GM18519 (cell line): ENCODE measurements around the gene ATPAF1.
A peak's percentile ranks its signal among the peaks of the same experiment; 100 is the strongest.

Source experiments
- ATAC-seq: cut with Tn5 transposase; IDR thresholded peaks from one replicate; pipeline ENCODE4 v1.9.1; 2021; ENCODE audit warnings: mild to moderate bottlenecking, moderate library complexity; ENCODE audit not compliant: unreplicated experiment, low FRiP score

Gene ATPAF1

GRCh38 chr1:46617108-46617800 lies 50.9 kb downstream of the ATPAF1 start:
- ATAC-seq, result no peak

- ATAC-seq, result no peak
Observed at GRCh38 chr1:46616277-46617107, 51.7 kb downstream of the ATPAF1 start, which contains the start of gene MOB3C. TSS of gene MOB3C (minus strand) at chr1:46616811. CDS start at chr1:46613321, 3,490 bp downstream.

GRCh38 chr1:46615735-46616134 lies 52.4 kb downstream of the ATPAF1 start:
- no peak for ATAC-seq

- ATAC-seq, result no peak
Observed at GRCh38 chr1:46615088-46615487, 53.1 kb downstream of the ATPAF1 start.

GRCh38 chr1:46614604-46614984 lies 53.6 kb downstream of the ATPAF1 start:
- no peak for ATAC-seq

- no peak for ATAC-seq
Observed at GRCh38 chr1:46613661-46614603, 54.2 kb downstream of the ATPAF1 start.

- ATAC-seq, result no peak
Observed at GRCh38 chr1:46612937-46613660, 55.1 kb downstream of the ATPAF1 start.

- ATAC-seq, result no peak
Observed at GRCh38 chr1:46611691-46612221, 56.4 kb downstream of the ATPAF1 start.

- ATAC-seq, result no peak
Observed at GRCh38 chr1:46607345-46608130, 60.6 kb downstream of the ATPAF1 start.

GRCh38 chr1:46606255-46606965 lies 61.8 kb downstream of the ATPAF1 start:
- no peak for ATAC-seq

GRCh38 chr1:46605232-46605631 lies 62.9 kb downstream of the ATPAF1 start:
- ATAC-seq, result no peak

GRCh38 chr1:46603858-46604549 lies 64.2 kb downstream of the ATPAF1 start, which contains the start of gene MKNK1:
TSS of gene MKNK1 (minus strand) at chr1:46604268. CDS start at chr1:46583327, 20,941 bp downstream.
- ATAC-seq, result peak; percentile 91

GRCh38 chr1:46603481-46603857 lies 64.7 kb downstream of the ATPAF1 start:
- ATAC-seq, result no peak

- ATAC-seq, result no peak
Observed at GRCh38 chr1:46601257-46602007, 66.7 kb downstream of the ATPAF1 start.

GRCh38 chr1:46599059-46599970 lies 68.8 kb downstream of the ATPAF1 start:
- no peak for ATAC-seq

GRCh38 chr1:46596846-46597245 lies 71.3 kb downstream of the ATPAF1 start:
- no peak for ATAC-seq
